DOHH2 (cell line): ENCODE results near the gene SEMA4D.

Source experiments
- H3F3A ChIP-seq: fragments of 200-600 bp; sonication (generic), shearing (Covaris generic); 2 replicates; pipeline ENCODE4 v1.6.0; 2016; ENCODE audit warnings: antibody characterized with exemption, mild to moderate bottlenecking; ENCODE audit not compliant: control insufficient read depth, insufficient read depth
- H3K27ac ChIP-seq: fragments of 200-600 bp; sonication (generic); 2 replicates; pipeline ENCODE4 v1.5.1; 2014; ENCODE audit warnings: low read depth, mild to moderate bottlenecking, low read length, moderate library complexity
- H3K27me3 ChIP-seq: fragments of 200-600 bp; sonication (generic); 2 replicates; pipeline ENCODE4 v1.6.1; 2014; ENCODE audit warnings: mild to moderate bottlenecking, low read length, mixed read lengths; ENCODE audit not compliant: control insufficient read depth
- H3K36me3 ChIP-seq: fragments of 200-600 bp; sonication (generic); 2 replicates; pipeline ENCODE4 v1.6.1; 2014; ENCODE audit warnings: mild to moderate bottlenecking, low read length, moderate library complexity, mixed read lengths; ENCODE audit not compliant: control insufficient read depth
- H3K4me1 ChIP-seq: fragments of 200-600 bp; sonication (generic); 2 replicates; pipeline ENCODE4 v1.6.1; 2014; ENCODE audit warnings: mild to moderate bottlenecking, low read length, mixed read lengths; ENCODE audit not compliant: control insufficient read depth
- H3K4me2 ChIP-seq: fragments of 200-600 bp; sonication (generic); 2 replicates; pipeline ENCODE4 v1.6.0; 2014; ENCODE audit warnings: mild to moderate bottlenecking, low read length, moderate library complexity
- H3K4me3 ChIP-seq: fragments of 200-600 bp; sonication (generic); 2 replicates; pipeline ENCODE4 v1.5.1; 2014; ENCODE audit warnings: mild to moderate bottlenecking, low read length, mixed read lengths
- H3K79me2 ChIP-seq: fragments of 200-600 bp; sonication (generic); 2 replicates; pipeline ENCODE4 v1.6.1; 2014; ENCODE audit warnings: mild to moderate bottlenecking, low read length, mixed read lengths; ENCODE audit not compliant: control insufficient read depth
- H3K9me2 ChIP-seq: fragments of 200-600 bp; sonication (generic); replicated peaks from 2 replicates; pipeline ENCODE4 v1.6.1; 2014; ENCODE audit warnings: mild to moderate bottlenecking, low read length, mixed read lengths; ENCODE audit not compliant: control insufficient read depth
- H3K9me3 ChIP-seq: fragments of 200-600 bp; sonication (generic); 2 replicates; pipeline ENCODE4 v1.6.1; 2014; ENCODE audit warnings: antibody characterized with exemption, low read length, mixed read lengths; ENCODE audit not compliant: control insufficient read depth, insufficient read depth
- H4K20me1 ChIP-seq: fragments of 200-600 bp; sonication (generic); 2 replicates; pipeline ENCODE4 v1.6.0; 2014; ENCODE audit warnings: low read depth, mild to moderate bottlenecking, antibody characterized with exemption, low read length, moderate library complexity; ENCODE audit not compliant: control insufficient read depth, insufficient read depth
- EZH2phosphoT487 ChIP-seq: fragments of 200-600 bp; sonication (generic); IDR thresholded peaks from 2 replicates; pipeline ENCODE4 v1.6.1; 2017; ENCODE audit warnings: borderline replicate concordance, mild to moderate bottlenecking, antibody characterized with exemption, low read length, moderate library complexity, mixed read lengths
- TF ChIP-seq, protein P1 (sequence below): fragments of 200-600 bp; sonication (generic); IDR thresholded peaks from one replicate; pipeline ENCODE4 v1.5.1; 2014; ENCODE audit warnings: antibody characterized with exemption, mild to moderate bottlenecking, low read depth, low read length; ENCODE audit not compliant: poor library complexity, severe bottlenecking

The SEMA4D gene

DNA sequence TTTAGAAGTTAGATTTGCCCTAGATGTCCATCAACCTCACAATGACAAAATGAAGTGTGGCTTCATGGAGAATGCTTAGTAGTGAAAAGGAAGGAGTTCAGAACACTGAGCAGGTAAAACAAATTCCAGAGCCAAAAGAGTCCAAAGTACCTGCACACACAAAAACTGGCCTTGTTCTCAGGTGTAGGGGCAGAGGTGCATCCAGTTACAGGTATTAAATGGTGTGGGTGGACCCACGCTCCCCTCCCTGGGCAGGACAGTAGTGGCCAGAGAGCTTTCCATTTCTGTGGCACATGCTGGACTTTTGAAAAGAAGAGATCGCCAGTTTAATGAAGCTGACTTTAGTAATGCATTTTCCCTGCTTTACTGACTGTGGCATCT, 132.4 kb downstream of the SEMA4D start:
- Histone ChIP-seq H3K4me2 (no peak overlapping the region), H3K27ac (no peak overlapping the region), H3K9me2 (no peaks in the 10 kb centered on the region), H4K20me1 (no peaks in the 10 kb centered on the region), H3K27me3 (no peaks in the 10 kb centered on the region), H3K9me3 (no peaks in the 10 kb centered on the region), H3K4me1 (no peaks in the 10 kb centered on the region), H3K4me3 (no peak overlapping the region), H3K79me2 (no peaks in the 10 kb centered on the region), H3K36me3 (peaks cover 16% of the 10 kb centered on the region), H3F3A (no peaks in the 10 kb centered on the region)
- TF ChIP-seq, protein P1, sequence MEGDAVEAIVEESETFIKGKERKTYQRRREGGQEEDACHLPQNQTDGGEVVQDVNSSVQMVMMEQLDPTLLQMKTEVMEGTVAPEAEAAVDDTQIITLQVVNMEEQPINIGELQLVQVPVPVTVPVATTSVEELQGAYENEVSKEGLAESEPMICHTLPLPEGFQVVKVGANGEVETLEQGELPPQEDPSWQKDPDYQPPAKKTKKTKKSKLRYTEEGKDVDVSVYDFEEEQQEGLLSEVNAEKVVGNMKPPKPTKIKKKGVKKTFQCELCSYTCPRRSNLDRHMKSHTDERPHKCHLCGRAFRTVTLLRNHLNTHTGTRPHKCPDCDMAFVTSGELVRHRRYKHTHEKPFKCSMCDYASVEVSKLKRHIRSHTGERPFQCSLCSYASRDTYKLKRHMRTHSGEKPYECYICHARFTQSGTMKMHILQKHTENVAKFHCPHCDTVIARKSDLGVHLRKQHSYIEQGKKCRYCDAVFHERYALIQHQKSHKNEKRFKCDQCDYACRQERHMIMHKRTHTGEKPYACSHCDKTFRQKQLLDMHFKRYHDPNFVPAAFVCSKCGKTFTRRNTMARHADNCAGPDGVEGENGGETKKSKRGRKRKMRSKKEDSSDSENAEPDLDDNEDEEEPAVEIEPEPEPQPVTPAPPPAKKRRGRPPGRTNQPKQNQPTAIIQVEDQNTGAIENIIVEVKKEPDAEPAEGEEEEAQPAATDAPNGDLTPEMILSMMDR, result no peak
- no peak for TF ChIP-seq EZH2phosphoT487

DNA sequence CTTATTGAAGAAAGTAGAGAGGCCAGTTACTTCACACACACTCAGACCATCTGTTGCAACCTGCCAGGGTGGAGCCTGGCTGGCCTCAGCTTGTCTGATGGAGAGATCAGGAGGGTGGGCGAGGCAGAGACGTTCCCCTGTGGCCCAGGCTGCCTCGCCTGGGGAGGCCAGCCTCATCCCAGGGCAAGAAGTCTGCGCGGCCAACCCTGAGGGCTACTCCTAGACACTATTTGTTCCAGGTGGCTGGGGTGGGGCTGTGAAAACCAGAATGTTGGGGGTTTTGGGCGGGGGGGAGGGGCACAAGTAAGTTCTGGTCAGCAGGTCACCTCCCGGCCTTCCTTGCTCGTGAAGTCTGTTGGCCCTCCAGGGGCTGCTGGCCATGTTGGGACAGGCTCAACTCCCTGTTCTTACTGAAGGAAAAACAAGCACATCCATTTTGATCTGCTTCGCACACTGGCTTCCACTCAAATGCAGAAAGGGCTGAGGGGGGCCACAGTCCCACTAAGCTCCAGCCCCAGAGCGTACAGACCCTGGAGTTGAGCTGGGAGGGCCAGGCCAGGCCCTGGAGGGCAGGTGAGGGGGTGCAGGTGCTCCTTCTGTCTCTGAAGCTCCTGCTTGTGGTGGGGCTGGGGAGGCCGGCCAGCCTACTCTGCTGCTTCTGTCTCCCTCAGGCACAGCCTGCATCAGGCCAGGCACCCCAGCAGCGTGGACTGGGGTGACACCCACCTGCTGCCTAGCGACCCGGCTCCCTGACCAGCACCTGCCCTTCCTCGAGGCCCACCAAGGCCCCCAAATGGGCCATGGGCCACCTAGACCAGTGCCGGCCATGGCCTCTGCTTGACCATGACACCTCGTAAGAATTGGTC, 133.0 kb downstream of the SEMA4D start:
- H3K27ac ChIP-seq, result no peak overlapping the region
- no peak overlapping the region for H3K4me2 ChIP-seq
- H3K4me1 ChIP-seq, result no peaks in the 10 kb centered on the region
- no peaks in the 10 kb centered on the region for H3K79me2 ChIP-seq
- no peaks in the 10 kb centered on the region for H3K27me3 ChIP-seq
- H3K9me2 ChIP-seq, result no peaks in the 10 kb centered on the region
- no peaks in the 10 kb centered on the region for H3K9me3 ChIP-seq
- no peak for TF ChIP-seq EZH2phosphoT487
- TF ChIP-seq, protein P1, result no peak
- no peaks in the 10 kb centered on the region for H3F3A ChIP-seq
- H3K4me3 ChIP-seq, result no peak overlapping the region
- no peaks in the 10 kb centered on the region for H4K20me1 ChIP-seq
- peaks cover 23% of the 10 kb centered on the region for H3K36me3 ChIP-seq

DNA sequence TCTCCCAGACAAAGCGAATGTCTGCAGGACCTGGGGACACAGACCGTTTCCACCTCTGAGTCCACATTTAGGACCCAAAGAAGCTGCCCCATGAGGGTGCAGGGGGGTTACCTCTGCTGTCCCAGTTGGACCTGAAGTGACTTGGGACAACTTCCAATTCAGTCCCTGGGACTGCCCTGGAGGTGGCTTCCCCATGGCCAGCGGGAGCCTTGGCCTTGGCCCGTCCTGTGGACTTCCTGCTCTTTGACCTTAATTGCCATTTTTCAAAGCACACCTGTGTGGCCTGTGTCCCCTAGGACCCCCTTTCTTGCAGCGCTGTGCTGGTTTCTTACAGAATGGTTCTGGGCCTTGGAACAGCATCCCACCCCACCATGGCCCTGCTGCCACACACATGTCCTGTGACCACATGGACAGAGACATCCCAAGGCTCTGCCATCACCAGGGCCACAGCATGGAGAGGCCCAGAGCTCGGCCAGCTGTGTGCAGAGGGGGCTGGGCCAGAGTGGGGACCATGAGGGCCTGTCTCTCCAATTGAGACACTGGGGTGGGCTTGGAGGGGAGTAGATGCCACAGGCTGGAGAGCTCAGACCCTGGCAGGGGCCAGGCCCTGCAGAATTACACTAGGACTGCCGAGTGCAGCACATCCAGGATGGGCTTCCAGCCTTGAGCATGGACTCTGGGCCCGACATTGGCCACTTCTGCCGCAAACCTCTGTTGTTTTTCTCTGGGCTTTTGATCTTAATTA, 133.8 kb downstream of the SEMA4D start:
- H3K4me3 ChIP-seq, result no peak overlapping the region
- TF ChIP-seq EZH2phosphoT487, result no peak
- TF ChIP-seq, protein P1, result no peak
- H3K9me3 ChIP-seq, result no peaks in the 10 kb centered on the region
- H3K27me3 ChIP-seq, result no peaks in the 10 kb centered on the region
- H3K79me2 ChIP-seq, result no peaks in the 10 kb centered on the region
- no peaks in the 10 kb centered on the region for H3K4me1 ChIP-seq
- no peak overlapping the region for H3K27ac ChIP-seq
- H3K9me2 ChIP-seq, result no peaks in the 10 kb centered on the region
- H3K36me3 ChIP-seq, result peaks cover 28% of the 10 kb centered on the region
- no peak overlapping the region for H3K4me2 ChIP-seq
- no peaks in the 10 kb centered on the region for H4K20me1 ChIP-seq
- H3F3A ChIP-seq, result no peaks in the 10 kb centered on the region
